ENCODE measurements around the gene SRPK2. TPM values are rescaled to one million over a fixed set of nuclear protein-coding genes. Genes with fewer than 3 reads are reported as not detected.

Gene SRPK2
- total and polyA plus RNA-seq, 8 donors, result 7.6 to 109 (median 24.4) TPM

GRCh38 chr7:105132335-105132734 lies 256.4 kb downstream of the SRPK2 start:
- TF ChIP-seq EP300 (IDR thresholded peaks at IDR 0.05), result no peak
- no peak for TF ChIP-seq CTCF (IDR thresholded peaks at IDR 0.05)
- no peak for TF ChIP-seq POLR2AphosphoS5 (IDR thresholded peaks at IDR 0.05)
- no peak for TF ChIP-seq POLR2A (IDR thresholded peaks at IDR 0.05)
- Histone ChIP-seq H3K36me3 (peaks cover 14 to 74% (median 33%) of the 10 kb centered on the region in 4 donors), H3K9me3 (no peaks in the 10 kb centered on the region), H3K27ac (no peak overlapping the region), H3K4me3 (no peak overlapping the region), H3K4me1 (peaks cover 0 to 9% (median 4%) of the 10 kb centered on the region in 4 donors), H3K27me3 (no peaks in the 10 kb centered on the region)
- no peak for DNase-seq
- WGBS, 5 donors, result 94 to 95% (median 95%) methylated on average over 5 of the region's 5 CpGs
- intact Hi-C loops (cut with DNase I; ENCODE audit: low total_unique reads), result no loop called here

- intact Hi-C loops (cut with DNase I; ENCODE audit: low total_unique reads), result no loop called here
- DNase-seq, result no peak
- WGBS, 5 donors, result 73 to 82% (median 74%) methylated on average over 7 of the region's 7 CpGs
- peaks cover 10 to 70% (median 35%) of the 10 kb centered on the region in 4 donors for H3K36me3 ChIP-seq
- no peaks in the 10 kb centered on the region for H3K9me3 ChIP-seq
- H3K4me1 ChIP-seq, result peaks cover 0 to 9% (median 3%) of the 10 kb centered on the region in 4 donors
- no peak overlapping the region for H3K4me3 ChIP-seq
- no peaks in the 10 kb centered on the region for H3K27me3 ChIP-seq
- H3K27ac ChIP-seq, result no peak overlapping the region
- TF ChIP-seq POLR2AphosphoS5 (IDR thresholded peaks at IDR 0.05) (no peak), POLR2A (IDR thresholded peaks at IDR 0.05) (no peak), EP300 (IDR thresholded peaks at IDR 0.05) (no peak), CTCF (IDR thresholded peaks at IDR 0.05) (no peak)
These were observed 256.8 kb downstream of the SRPK2 start for GRCh38 chr7:105131890-105132289.

- no peak overlapping the region for H3K27ac ChIP-seq
- 78 to 88% (median 85%) methylated on average over 12 of the region's 12 CpGs for WGBS, 5 donors
- H3K27me3 ChIP-seq, result no peaks in the 10 kb centered on the region
- no peaks in the 10 kb centered on the region for H3K9me3 ChIP-seq
- TF ChIP-seq EP300 (IDR thresholded peaks at IDR 0.05), result no peak
- no peak for TF ChIP-seq POLR2AphosphoS5 (IDR thresholded peaks at IDR 0.05)
- TF ChIP-seq CTCF (IDR thresholded peaks at IDR 0.05), result no peak
- no peak for TF ChIP-seq POLR2A (IDR thresholded peaks at IDR 0.05)
- no peak for DNase-seq
- peaks cover 0 to 3% (median under 1%) of the 10 kb centered on the region in 4 donors for H3K4me1 ChIP-seq
- no peak overlapping the region for H3K4me3 ChIP-seq
- intact Hi-C loops (cut with DNase I; ENCODE audit: low total_unique reads), result no loop called here
- peaks cover 17 to 71% (median 40%) of the 10 kb centered on the region in 4 donors for H3K36me3 ChIP-seq
These were observed 257.6 kb downstream of the SRPK2 start for GRCh38 chr7:105131033-105131656.

GRCh38 chr7:105130580-105130979 lies 258.1 kb downstream of the SRPK2 start:
- Histone ChIP-seq H3K4me1 (peaks cover 0 to 3% (median 0%) of the 10 kb centered on the region in 4 donors), H3K27me3 (no peaks in the 10 kb centered on the region), H3K36me3 (peaks cover 19 to 77% (median 45%) of the 10 kb centered on the region in 4 donors), H3K4me3 (no peak overlapping the region), H3K9me3 (no peaks in the 10 kb centered on the region), H3K27ac (no peak overlapping the region)
- intact Hi-C loops (cut with DNase I; ENCODE audit: low total_unique reads), result no loop called here
- 76 to 93% (median 85%) methylated on average over 2 of the region's 2 CpGs for WGBS, 5 donors
- TF ChIP-seq EP300 (IDR thresholded peaks at IDR 0.05), result no peak
- no peak for TF ChIP-seq POLR2A (IDR thresholded peaks at IDR 0.05)
- TF ChIP-seq POLR2AphosphoS5 (IDR thresholded peaks at IDR 0.05), result no peak
- TF ChIP-seq CTCF (IDR thresholded peaks at IDR 0.05), result no peak
- DNase-seq, result no peak
